Vagina (tissue), 2 donors: ENCODE data around the gene ALDH9A1.

Experiments used
- CTCF ChIP-seq, 3 experiments: fragments of 450-650 bp in 2 of 3; fragments of 200-600 bp in 1 of 3; sonication (generic) in 1 of 3; IDR thresholded peaks; one replicate each; pipeline ENCODE4 v1.5.1; 2017 to 2019; ENCODE audit warnings: antibody characterized with exemption in 3 of 3, mild to moderate bottlenecking in 2 of 3, moderate library complexity in 2 of 3
- POLR2A ChIP-seq, 2 donors: fragments of 450-650 bp; IDR thresholded peaks; one replicate each; pipeline ENCODE4 v1.6.1; 2017; ENCODE audit warnings: antibody characterized with exemption in 2 of 2, mild to moderate bottlenecking in 2 of 2, moderate library complexity in 2 of 2
- POLR2AphosphoS5 ChIP-seq, 2 donors: sonication (generic); formaldehyde crosslinking; IDR thresholded peaks; one replicate each; pipeline ENCODE4 v1.9.0; 2017; ENCODE audit warnings: antibody characterized with exemption in 2 of 2, mild to moderate bottlenecking in 2 of 2, low read depth in 1 of 2; ENCODE audit not compliant: insufficient read depth in 1 of 2

- TF ChIP-seq CTCF (IDR thresholded peaks at IDR 0.05) (no peak), POLR2A (IDR thresholded peaks at IDR 0.05) (no peak), POLR2AphosphoS5 (IDR thresholded peaks at IDR 0.05; ENCODE audit: insufficient read depth in 1 of 2, low read depth in 1 of 2) (no peak)
These were observed 69.2 kb downstream of the ALDH9A1 start for GRCh38 chr1:165629151-165629550.
